ENCODE measurements around the gene KPNA6. TPM values are rescaled to one million over a fixed set of nuclear protein-coding genes. Genes with fewer than 3 reads are reported as not detected.

The KPNA6 gene
- total and polyA plus RNA-seq, 9 of the 15 experiments (the other 6 are each of a cell fraction or from before 2014, with no cell fraction given), result 20.1 to 54.6 (median 32.2) TPM

- TF ChIP-seq PRDM10 (IDR thresholded peaks at IDR 0.05; ENCODE audit: partially characterized antibody), result no peak
- no peak for TF ChIP-seq PURB (CRISPR knock-in tag; IDR thresholded peaks at IDR 0.05; ENCODE audit: low read depth)
- TF ChIP-seq NFIC (IDR thresholded peaks at IDR 0.05), result no peak
- TF ChIP-seq ETV1 (tag; conservative IDR thresholded peaks at IDR 0.05; ENCODE audit: low read depth), result no peak
- peak; percentile 39; the same call in 1 of the 2 replicates for TF ChIP-seq HDGF (IDR thresholded peaks at IDR 0.05)
- no peak for TF ChIP-seq TAF1 (IDR thresholded peaks at IDR 0.05; ENCODE audit: control insufficient read depth, extremely low read depth, insufficient read depth, low read length, severe bottlenecking)
- no peak for TF ChIP-seq BRD9 (IDR thresholded peaks at IDR 0.05; ENCODE audit: low read depth, partially characterized antibody)
- no peak for TF ChIP-seq ETV5 (CRISPR knock-in tag; IDR thresholded peaks at IDR 0.05; ENCODE audit: low read depth)
- no peak for TF ChIP-seq ZBTB43 (CRISPR knock-in tag; IDR thresholded peaks at IDR 0.05)
- TF ChIP-seq DEAF1 (CRISPR knock-in tag; IDR thresholded peaks at IDR 0.05), result peak; percentile 30; the same call in 1 of the 2 replicates
- TF ChIP-seq HMGN3 (IDR thresholded peaks at IDR 0.05; ENCODE audit: borderline replicate concordance, extremely low read depth, insufficient read length, low read depth, low read length), result no peak
- TF ChIP-seq ZNF324 (CRISPR knock-in tag; IDR thresholded peaks at IDR 0.05), result peak; percentile 64; the same call in 1 of the 2 replicates
- TF ChIP-seq ZNF3 (CRISPR knock-in tag; IDR thresholded peaks at IDR 0.05), result no peak
- TF ChIP-seq MEIS2 (IDR thresholded peaks at IDR 0.05; ENCODE audit: partially characterized antibody), result no peak
- TF ChIP-seq TSHZ1 (CRISPR knock-in tag; IDR thresholded peaks at IDR 0.05), result 0 out of 2 replicates have a peak, but pooled peaks have one; percentile 62
- TF ChIP-seq ZBTB17 (CRISPR knock-in tag; IDR thresholded peaks at IDR 0.05), result no peak
- no peak for TF ChIP-seq U2AF2 (optimal IDR thresholded peaks at IDR 0.05; ENCODE audit: low read depth, low read length)
- no peak for TF ChIP-seq DIDO1 (tag; IDR thresholded peaks at IDR 0.05; ENCODE audit: low read depth)
- TF ChIP-seq POU5F1 (IDR thresholded peaks at IDR 0.05; ENCODE audit: borderline replicate concordance, low read depth, low read length, partially characterized antibody), result no peak
- TF ChIP-seq KDM2B (CRISPR knock-in tag; IDR thresholded peaks at IDR 0.05), result no peak
Observed at GRCh38 chr1:32179193-32179442, 71.3 kb downstream of the KPNA6 start (continued).
